Thoracic aorta (tissue), 2 donors: ENCODE data around the gene EMID1. TPM values are rescaled to one million over a fixed set of nuclear protein-coding genes. Genes with fewer than 3 reads are reported as not detected.

Source experiments
- ATAC-seq: fragments of 150-250 bp; one replicate; pipeline ENCODE4 v1.8.0; 2017; ENCODE audit warnings: low read depth; ENCODE audit not compliant: insufficient number of reproducible peaks, low FRiP score
- DNase-seq: peaks from one replicate; pipeline ENCODE4 v3.0.0-alpha.2; 2020; ENCODE audit warnings: low spot score
- H3K27ac ChIP-seq, 2 donors: fragments of 200-600 bp; sonication (generic); 1 replicate in 1 of 2; 2 replicates in 1 of 2; pipeline ENCODE4 v1.5.1; 2016; ENCODE audit warnings: mild to moderate bottlenecking in 2 of 2, moderate library complexity in 2 of 2
- H3K27me3 ChIP-seq: fragments of 200-600 bp; sonication (generic); replicated peaks from 2 replicates; pipeline ENCODE4 v1.6.0; 2016; ENCODE audit warnings: mild to moderate bottlenecking; ENCODE audit not compliant: insufficient read depth
- H3K36me3 ChIP-seq: fragments of 200-600 bp; sonication (generic); one replicate; pipeline ENCODE4 v1.5.1; 2016
- H3K4me1 ChIP-seq, 2 donors: fragments of 200-600 bp; sonication (generic); 1 replicate in 1 of 2; 2 replicates in 1 of 2; pipeline versions ENCODE4 v1.5.1 to v1.6.0; 2016; ENCODE audit warnings: low read depth in 2 of 2, mild to moderate bottlenecking in 1 of 2; ENCODE audit not compliant: control insufficient read depth in 1 of 2
- H3K4me3 ChIP-seq: fragments of 200-600 bp; sonication (generic); 2 replicates; pipeline ENCODE4 v1.5.1; 2016; ENCODE audit warnings: mild to moderate bottlenecking
- H3K9me3 ChIP-seq: fragments of 200-600 bp; sonication (generic); 2 replicates; pipeline ENCODE4 v1.5.1; 2016
- CTCF ChIP-seq: fragments of 200-600 bp; sonication (generic); IDR thresholded peaks from one replicate; pipeline ENCODE4 v1.5.1; 2019; ENCODE audit warnings: antibody characterized with exemption
- total RNA-seq, 2 donors: library from RNA; depleted of rRNA; stranded (reverse); fragments of >200 nt; gene quantifications; one replicate each; pipeline versions ENCODE4 v1.1.0 to v1.2.3, GENCODE V29; 2016

Gene EMID1
- total RNA-seq, 2 donors from 2014 or later: 0.27 TPM; not detected in 1

GRCh38 chr22:29163808-29164207 is 41.9 kb upstream of the EMID1 start:
- Histone ChIP-seq H3K27me3 (no peaks in the 10 kb centered on the region), H3K9me3 (no peaks in the 10 kb centered on the region), H3K27ac (no peak overlapping the region), H3K4me1 (no peaks in the 10 kb centered on the region), H3K36me3 (no peaks in the 10 kb centered on the region), H3K4me3 (no peak overlapping the region)
- no peak for TF ChIP-seq CTCF
- ATAC-seq (no peak), DNase-seq (no peak)

- Histone ChIP-seq H3K4me1 (no peaks in the 10 kb centered on the region), H3K9me3 (no peaks in the 10 kb centered on the region), H3K27me3 (no peaks in the 10 kb centered on the region), H3K36me3 (no peaks in the 10 kb centered on the region), H3K27ac (no peak overlapping the region), H3K4me3 (no peak overlapping the region)
- ATAC-seq (no peak), DNase-seq (no peak)
- no peak for TF ChIP-seq CTCF
Measured at GRCh38 chr22:29165321-29166060, 40.2 kb upstream of the EMID1 start.

- Histone ChIP-seq H3K9me3 (no peaks in the 10 kb centered on the region), H3K36me3 (no peaks in the 10 kb centered on the region), H3K27me3 (no peaks in the 10 kb centered on the region), H3K4me1 (no peaks in the 10 kb centered on the region), H3K27ac (no peak overlapping the region), H3K4me3 (no peak overlapping the region)
- no peak for ATAC-seq
- TF ChIP-seq CTCF: no peak
- no peak for DNase-seq
Measured at GRCh38 chr22:29166180-29166579, 39.5 kb upstream of the EMID1 start.

- DNase-seq (no peak), ATAC-seq (no peak)
- no peaks in the 10 kb centered on the region for H3K36me3 ChIP-seq
- no peaks in the 10 kb centered on the region for H3K27me3 ChIP-seq
- no peaks in the 10 kb centered on the region for H3K4me1 ChIP-seq
- no peaks in the 10 kb centered on the region for H3K9me3 ChIP-seq
- no peak overlapping the region for H3K27ac ChIP-seq
- H3K4me3 ChIP-seq: no peak overlapping the region
- no peak for TF ChIP-seq CTCF
Measured at GRCh38 chr22:29167032-29167911, 38.4 kb upstream of the EMID1 start.

- DNase-seq (no peak), ATAC-seq (no peak)
- Histone ChIP-seq H3K9me3 (peaks cover 8% of the 10 kb centered on the region), H3K36me3 (no peaks in the 10 kb centered on the region), H3K4me1 (no peaks in the 10 kb centered on the region), H3K27me3 (no peaks in the 10 kb centered on the region), H3K4me3 (no peak overlapping the region), H3K27ac (no peak overlapping the region)
- TF ChIP-seq CTCF: no peak
Measured at GRCh38 chr22:29171721-29172120, 34.0 kb upstream of the EMID1 start.
